Spleen (tissue), 7 donors: ENCODE data around the gene ZSWIM6.

Source experiments
- CTCF ChIP-seq, 11 experiments: fragments of 200-600 bp in 7 of 11; fragments of 450-650 bp in 4 of 11; sonication (generic) in 4 of 11; IDR thresholded peaks in 8 of 11; conservative IDR thresholded peaks in 3 of 11; 1 replicate in 7 of 11; 2 replicates in 4 of 11; pipeline versions ENCODE4 v1.4.0 to v1.8.0; 2016 to 2021; ENCODE audit warnings: antibody characterized with exemption in 11 of 11, inconsistent platforms in 4 of 11, mild to moderate bottlenecking in 1 of 11
- POLR2AphosphoS5 ChIP-seq, 3 donors: sonication (generic); formaldehyde crosslinking; IDR thresholded peaks; one replicate each; pipeline ENCODE4 v1.5.1; 2017; ENCODE audit warnings: antibody characterized with exemption in 3 of 3
- donor health status: DM: no; HTN: no; CAD: no; lungs with moderate emphysema.
- donor health status: DM: no; HTN: no; CAD: no.
- donor health status: DM: no; HTN: no; CAD: no.

DNA sequence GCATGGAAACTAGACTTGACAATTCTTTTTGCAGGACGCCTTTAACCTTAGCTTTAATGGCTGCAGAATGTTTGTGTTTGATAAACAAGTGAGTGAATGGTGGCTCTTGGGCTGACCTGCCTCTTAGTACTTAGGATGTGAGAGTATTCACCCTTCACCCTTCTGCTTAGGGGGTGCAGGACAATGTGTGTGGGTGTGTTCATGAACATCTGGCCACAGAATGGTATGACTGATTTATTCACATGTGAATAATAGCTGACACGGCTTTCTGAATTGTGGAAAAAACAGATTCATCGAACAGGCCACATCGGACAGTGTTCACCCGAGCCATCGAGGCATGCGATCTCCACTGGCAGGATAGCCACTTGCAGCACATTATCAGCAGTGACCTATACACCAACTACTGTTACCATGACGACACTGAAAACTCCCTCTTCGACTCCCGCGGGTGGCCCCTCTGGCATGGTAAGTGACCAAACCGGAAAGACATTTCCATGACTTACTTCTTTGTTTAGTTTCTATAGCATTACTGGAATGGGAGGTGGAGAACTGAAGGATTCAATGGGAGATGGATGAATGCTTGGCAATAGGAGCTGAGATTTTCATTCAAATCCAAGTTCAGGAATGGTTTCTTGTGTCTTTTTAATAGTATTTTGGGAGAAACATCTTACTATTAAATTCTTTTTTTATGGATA lies 193.6 kb downstream of the ZSWIM6 start:
- TF ChIP-seq CTCF (IDR thresholded peaks at IDR 0.05 in 8 of 11, conservative IDR thresholded peaks at IDR 0.05 in 3 of 11), result no peak
- TF ChIP-seq POLR2AphosphoS5 (IDR thresholded peaks at IDR 0.05), result no peak
